ENCODE data around the gene CPLX3. TPM values are rescaled to one million over a fixed set of nuclear protein-coding genes. Genes with fewer than 3 reads are reported as not detected.
A peak's percentile ranks its signal among the peaks of the same experiment; 100 is the strongest.

The CPLX3 gene
- total RNA-seq, 3 donors from 2014 or later, result 0.66 TPM; not detected in 2

DNA sequence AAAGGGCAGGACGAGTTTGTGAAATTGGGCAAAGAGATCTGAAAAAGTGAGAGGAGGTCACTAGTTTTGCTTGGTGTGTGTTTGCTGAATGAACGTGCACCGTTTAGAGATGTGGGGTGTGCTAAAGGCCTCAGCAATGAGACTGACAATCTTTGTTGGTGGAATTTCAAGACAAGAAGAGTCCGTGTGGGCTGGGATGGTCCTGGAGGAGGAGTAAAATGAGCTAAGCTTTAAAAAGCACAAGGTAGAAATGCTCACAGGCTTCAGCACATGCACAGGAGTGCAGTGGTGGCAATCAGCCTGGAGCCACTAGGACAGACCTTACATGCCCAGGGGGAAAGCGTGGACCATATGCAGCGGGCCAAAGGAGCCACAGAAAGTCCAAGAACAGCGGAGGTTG, 1.5 kb upstream of the CPLX3 start:
- Histone ChIP-seq H3K27me3 (peaks cover 5 to 24% of the 10 kb centered on the region in 2 donors), H3K4me1 (no peaks in the 10 kb centered on the region), H3K36me3 (no peaks in the 10 kb centered on the region), H3K27ac (no peak overlapping the region), H3K4me3 (no peak overlapping the region), H3K9me3 (no peaks in the 10 kb centered on the region)
- TF ChIP-seq, protein P1, sequence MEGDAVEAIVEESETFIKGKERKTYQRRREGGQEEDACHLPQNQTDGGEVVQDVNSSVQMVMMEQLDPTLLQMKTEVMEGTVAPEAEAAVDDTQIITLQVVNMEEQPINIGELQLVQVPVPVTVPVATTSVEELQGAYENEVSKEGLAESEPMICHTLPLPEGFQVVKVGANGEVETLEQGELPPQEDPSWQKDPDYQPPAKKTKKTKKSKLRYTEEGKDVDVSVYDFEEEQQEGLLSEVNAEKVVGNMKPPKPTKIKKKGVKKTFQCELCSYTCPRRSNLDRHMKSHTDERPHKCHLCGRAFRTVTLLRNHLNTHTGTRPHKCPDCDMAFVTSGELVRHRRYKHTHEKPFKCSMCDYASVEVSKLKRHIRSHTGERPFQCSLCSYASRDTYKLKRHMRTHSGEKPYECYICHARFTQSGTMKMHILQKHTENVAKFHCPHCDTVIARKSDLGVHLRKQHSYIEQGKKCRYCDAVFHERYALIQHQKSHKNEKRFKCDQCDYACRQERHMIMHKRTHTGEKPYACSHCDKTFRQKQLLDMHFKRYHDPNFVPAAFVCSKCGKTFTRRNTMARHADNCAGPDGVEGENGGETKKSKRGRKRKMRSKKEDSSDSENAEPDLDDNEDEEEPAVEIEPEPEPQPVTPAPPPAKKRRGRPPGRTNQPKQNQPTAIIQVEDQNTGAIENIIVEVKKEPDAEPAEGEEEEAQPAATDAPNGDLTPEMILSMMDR (IDR thresholded peaks at IDR 0.05), result no peak
- TF ChIP-seq POLR2A (IDR thresholded peaks at IDR 0.05) (no peak), POLR2AphosphoS5 (IDR thresholded peaks at IDR 0.05) (no peak)
- no peak for DNase-seq (ENCODE audit: low spot score in 2 of 2)
- intact Hi-C loops (cut with DNase I; ENCODE audit: low total_unique reads), result no loop called here

- no peaks in the 10 kb centered on the region for H3K36me3 ChIP-seq
- peak overlapping the region in 1 of 3 donors; percentile 47 for H3K4me3 ChIP-seq
- H3K4me1 ChIP-seq, result no peaks in the 10 kb centered on the region
- H3K27me3 ChIP-seq, result peaks cover 5 to 24% of the 10 kb centered on the region in 2 donors
- TF ChIP-seq POLR2AphosphoS5 (IDR thresholded peaks at IDR 0.05) (no peak), POLR2A (IDR thresholded peaks at IDR 0.05) (no peak)
- no peak for DNase-seq (ENCODE audit: low spot score in 2 of 2)
- intact Hi-C loops (cut with DNase I; ENCODE audit: low total_unique reads), result no loop called here
- H3K9me3 ChIP-seq, result no peaks in the 10 kb centered on the region
- H3K27ac ChIP-seq, result no peak overlapping the region
Measured at GRCh38 chr15:74825866-74826265, 561 bp upstream of the CPLX3 start.

DNA sequence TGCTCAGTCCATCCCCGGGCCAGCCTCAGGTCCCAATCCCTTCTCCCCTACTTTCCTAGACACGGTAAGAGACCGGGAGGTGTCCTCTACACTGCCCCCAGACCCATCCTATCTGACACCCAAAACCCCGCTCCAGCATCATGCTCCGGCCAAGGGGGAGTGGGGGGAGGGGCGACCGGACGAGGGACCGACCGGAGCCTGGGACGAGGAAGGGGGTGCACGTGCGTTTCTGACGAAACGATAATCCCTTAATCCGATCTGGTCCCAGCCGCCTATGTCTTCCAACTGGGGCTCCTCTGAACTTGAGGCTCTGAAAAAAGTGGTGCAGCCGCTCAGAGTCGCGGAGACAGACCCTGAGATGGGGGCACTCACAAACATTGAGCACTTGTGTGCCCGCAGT, 494 bp downstream of the CPLX3 start:
- Histone ChIP-seq H3K4me1 (no peaks in the 10 kb centered on the region), H3K4me3 (no peak overlapping the region), H3K9me3 (no peaks in the 10 kb centered on the region), H3K27ac (no peak overlapping the region), H3K27me3 (peaks cover 5 to 24% of the 10 kb centered on the region in 2 donors), H3K36me3 (no peaks in the 10 kb centered on the region)
- no peak for TF ChIP-seq POLR2AphosphoS5 (IDR thresholded peaks at IDR 0.05)
- TF ChIP-seq, protein P1 (IDR thresholded peaks at IDR 0.05), result no peak
- no peak for TF ChIP-seq POLR2A (IDR thresholded peaks at IDR 0.05)
- intact Hi-C loops (cut with DNase I; ENCODE audit: low total_unique reads), result no loop called here
- DNase-seq (ENCODE audit: low spot score in 2 of 2), result no peak

- intact Hi-C loops (cut with DNase I; ENCODE audit: low total_unique reads), result no loop called here
- no peak overlapping the region for H3K4me3 ChIP-seq
- TF ChIP-seq, protein P1 (IDR thresholded peaks at IDR 0.05), result no peak
- TF ChIP-seq POLR2A (IDR thresholded peaks at IDR 0.05), result no peak
- TF ChIP-seq POLR2AphosphoS5 (IDR thresholded peaks at IDR 0.05), result no peak
- peaks cover 5 to 24% of the 10 kb centered on the region in 2 donors for H3K27me3 ChIP-seq
- no peaks in the 10 kb centered on the region for H3K36me3 ChIP-seq
- H3K27ac ChIP-seq, result no peak overlapping the region
- no peaks in the 10 kb centered on the region for H3K9me3 ChIP-seq
- no peaks in the 10 kb centered on the region for H3K4me1 ChIP-seq
- no peak for DNase-seq (ENCODE audit: low spot score in 2 of 2)
Measured at GRCh38 chr15:74827614-74828013, 1.2 kb downstream of the CPLX3 start.

GRCh38 chr15:74828835-74829234, 2.4 kb downstream of the CPLX3 start:
- no peak for DNase-seq (ENCODE audit: low spot score in 2 of 2)
- Histone ChIP-seq H3K4me1 (no peaks in the 10 kb centered on the region), H3K4me3 (no peak overlapping the region), H3K27ac (no peak overlapping the region), H3K36me3 (no peaks in the 10 kb centered on the region), H3K9me3 (no peaks in the 10 kb centered on the region), H3K27me3 (peaks cover 5 to 24% of the 10 kb centered on the region in 2 donors)
- intact Hi-C loops (cut with DNase I; ENCODE audit: low total_unique reads), result no loop called here
- TF ChIP-seq POLR2AphosphoS5 (IDR thresholded peaks at IDR 0.05) (no peak), POLR2A (IDR thresholded peaks at IDR 0.05) (no peak)
- TF ChIP-seq, protein P1 (IDR thresholded peaks at IDR 0.05), result no peak

DNA sequence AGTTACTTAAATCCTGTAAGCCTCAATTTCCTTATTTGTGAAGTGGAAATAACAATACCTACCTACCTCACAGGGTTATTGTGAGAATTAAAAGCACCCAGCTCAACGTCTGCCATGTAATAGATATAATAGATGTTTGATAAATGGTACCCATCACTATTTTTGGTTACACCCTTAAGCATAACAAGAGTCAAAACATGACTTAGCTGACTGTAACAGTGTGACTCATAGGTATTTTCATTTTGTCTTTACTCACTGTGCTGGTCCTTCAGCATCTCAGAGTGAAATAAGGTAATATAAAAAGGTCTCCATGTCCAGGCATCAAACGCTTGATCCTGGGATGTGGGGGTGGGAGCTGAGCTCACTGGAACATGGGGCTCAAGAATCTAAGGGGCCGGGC, 3.1 kb downstream of the CPLX3 start:
- Histone ChIP-seq H3K9me3 (no peaks in the 10 kb centered on the region), H3K27ac (no peak overlapping the region), H3K4me1 (no peaks in the 10 kb centered on the region), H3K36me3 (no peaks in the 10 kb centered on the region), H3K4me3 (no peak overlapping the region), H3K27me3 (peaks cover 5 to 24% of the 10 kb centered on the region in 2 donors)
- TF ChIP-seq POLR2AphosphoS5 (IDR thresholded peaks at IDR 0.05) (no peak), POLR2A (IDR thresholded peaks at IDR 0.05) (no peak)
- TF ChIP-seq, protein P1 (IDR thresholded peaks at IDR 0.05), result no peak
- no peak for DNase-seq (ENCODE audit: low spot score in 2 of 2)
- intact Hi-C loops (cut with DNase I; ENCODE audit: low total_unique reads), result no loop called here

All from breast epithelium (tissue), 4 donors.